HEK293 (cell line): Measurements from ENCODE around the gene YARS1.

Experiments used
- SALL2 ChIP-seq: fragments of 450-650 bp; formaldehyde crosslinking; IDR thresholded peaks from 2 replicates; pipeline ENCODE4 v1.5.0; 2017; ENCODE audit warnings: missing biosample characterization, mild to moderate bottlenecking, missing genetic modification characterization, borderline replicate concordance
- SP2 ChIP-seq: fragments of 450-650 bp; formaldehyde crosslinking; IDR thresholded peaks from 2 replicates; pipeline ENCODE4 v1.5.1; 2016; ENCODE audit warnings: missing biosample characterization, missing genetic modification characterization
- ZNF23 ChIP-seq: fragments of 450-650 bp; formaldehyde crosslinking; IDR thresholded peaks from 2 replicates; pipeline ENCODE4 v1.5.1; 2016; ENCODE audit warnings: missing biosample characterization, missing genetic modification characterization, borderline replicate concordance
- ZNF266 ChIP-seq: fragments of 450-650 bp; formaldehyde crosslinking; IDR thresholded peaks from 2 replicates; pipeline ENCODE4 v1.5.1; 2016; ENCODE audit warnings: missing biosample characterization, missing genetic modification characterization, low read depth
- ZNF394 ChIP-seq: fragments of 450-650 bp; formaldehyde crosslinking; IDR thresholded peaks from 2 replicates; pipeline ENCODE4 v1.5.1; 2016; ENCODE audit warnings: missing biosample characterization, missing genetic modification characterization, mild to moderate bottlenecking, moderate library complexity, borderline replicate concordance
- ZNF404 ChIP-seq: fragments of 450-650 bp; formaldehyde crosslinking; IDR thresholded peaks from 2 replicates; pipeline ENCODE4 v1.5.1; 2017; ENCODE audit warnings: missing biosample characterization, missing genetic modification characterization
- ZNF629 ChIP-seq: fragments of 450-650 bp; formaldehyde crosslinking; IDR thresholded peaks from 2 replicates; pipeline ENCODE4 v1.5.1; 2017; ENCODE audit warnings: missing biosample characterization, missing genetic modification characterization
- ZNF777 ChIP-seq: fragments of 450-650 bp; formaldehyde crosslinking; IDR thresholded peaks from 2 replicates; pipeline ENCODE4 v1.5.1; 2017; ENCODE audit warnings: missing biosample characterization, missing genetic modification characterization, borderline replicate concordance
- TF ChIP-seq, protein P1 (sequence below): fragments of 450-650 bp; formaldehyde crosslinking; IDR thresholded peaks from 2 replicates; pipeline ENCODE4 v1.5.1; 2017; ENCODE audit warnings: missing biosample characterization, missing genetic modification characterization
- TF ChIP-seq, protein P2 (sequence below): fragments of 450-650 bp; formaldehyde crosslinking; IDR thresholded peaks from 2 replicates; pipeline ENCODE4 v1.5.1; 2016; ENCODE audit warnings: missing biosample characterization, missing genetic modification characterization
- TF ChIP-seq, protein P3 (sequence below): fragments of 450-650 bp; formaldehyde crosslinking; IDR thresholded peaks from 2 replicates; pipeline ENCODE4 v1.5.1; 2017; ENCODE audit warnings: missing biosample characterization, missing genetic modification characterization
- TF ChIP-seq, protein P4 (sequence below): fragments of 450-650 bp; formaldehyde crosslinking; IDR thresholded peaks from 2 replicates; pipeline ENCODE4 v1.5.1; 2016; ENCODE audit warnings: missing biosample characterization, missing genetic modification characterization
- TF ChIP-seq, protein P5 (sequence below): fragments of 450-650 bp; formaldehyde crosslinking; IDR thresholded peaks from 2 replicates; pipeline ENCODE4 v1.5.1; 2016; ENCODE audit warnings: missing biosample characterization, missing genetic modification characterization
- TF ChIP-seq, protein P6 (sequence below): fragments of 450-650 bp; formaldehyde crosslinking; IDR thresholded peaks from 2 replicates; pipeline ENCODE4 v1.5.1; 2016; ENCODE audit warnings: missing biosample characterization, missing genetic modification characterization, low read depth

DNA sequence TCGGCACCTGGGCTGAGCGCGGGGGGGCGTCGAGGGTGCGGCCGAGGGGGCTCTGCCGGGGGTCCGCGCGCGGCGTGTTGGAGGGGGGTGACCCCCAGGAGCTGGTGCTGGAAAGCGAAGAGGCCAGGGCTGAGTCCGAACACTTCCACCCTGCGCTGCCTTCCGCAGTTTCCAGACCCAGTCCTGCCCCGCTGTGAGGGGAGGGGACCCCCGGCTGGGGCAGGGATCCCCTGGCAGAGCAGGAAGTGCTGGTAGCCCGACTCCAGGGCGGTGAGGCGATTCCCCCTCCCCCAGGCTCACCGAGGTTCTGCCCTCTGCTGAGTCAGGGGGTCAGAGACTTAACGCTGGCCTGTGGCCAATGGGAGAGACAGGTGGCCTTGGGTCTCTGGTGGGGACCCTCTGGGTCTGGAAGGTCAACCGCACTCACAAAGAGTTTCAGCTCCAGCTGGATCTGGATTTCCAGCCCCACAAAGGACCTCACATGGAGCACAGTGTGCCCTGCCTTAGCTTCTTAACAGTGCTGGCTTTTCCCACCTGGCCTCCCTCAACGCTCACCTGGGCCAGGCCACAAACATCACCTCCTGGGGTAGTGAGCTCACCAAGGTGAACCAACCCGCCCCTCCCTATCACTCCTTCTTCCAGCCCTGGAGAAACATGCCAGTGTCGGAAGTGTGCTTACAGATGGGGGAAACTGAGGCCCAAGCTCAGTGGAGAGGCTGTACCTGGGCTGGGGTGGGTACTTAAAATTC lies 74.8 kb downstream of the YARS1 start:
- TF ChIP-seq, protein P1, sequence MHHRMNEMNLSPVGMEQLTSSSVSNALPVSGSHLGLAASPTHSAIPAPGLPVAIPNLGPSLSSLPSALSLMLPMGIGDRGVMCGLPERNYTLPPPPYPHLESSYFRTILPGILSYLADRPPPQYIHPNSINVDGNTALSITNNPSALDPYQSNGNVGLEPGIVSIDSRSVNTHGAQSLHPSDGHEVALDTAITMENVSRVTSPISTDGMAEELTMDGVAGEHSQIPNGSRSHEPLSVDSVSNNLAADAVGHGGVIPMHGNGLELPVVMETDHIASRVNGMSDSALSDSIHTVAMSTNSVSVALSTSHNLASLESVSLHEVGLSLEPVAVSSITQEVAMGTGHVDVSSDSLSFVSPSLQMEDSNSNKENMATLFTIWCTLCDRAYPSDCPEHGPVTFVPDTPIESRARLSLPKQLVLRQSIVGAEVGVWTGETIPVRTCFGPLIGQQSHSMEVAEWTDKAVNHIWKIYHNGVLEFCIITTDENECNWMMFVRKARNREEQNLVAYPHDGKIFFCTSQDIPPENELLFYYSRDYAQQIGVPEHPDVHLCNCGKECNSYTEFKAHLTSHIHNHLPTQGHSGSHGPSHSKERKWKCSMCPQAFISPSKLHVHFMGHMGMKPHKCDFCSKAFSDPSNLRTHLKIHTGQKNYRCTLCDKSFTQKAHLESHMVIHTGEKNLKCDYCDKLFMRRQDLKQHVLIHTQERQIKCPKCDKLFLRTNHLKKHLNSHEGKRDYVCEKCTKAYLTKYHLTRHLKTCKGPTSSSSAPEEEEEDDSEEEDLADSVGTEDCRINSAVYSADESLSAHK (tag by site-specific recombination) = no peak
- TF ChIP-seq SP2 (tag by site-specific recombination) (peak; percentile 12; the same call in 1 of the 2 replicates), SALL2 (no peak), ZNF23 (tag by site-specific recombination) (no peak), ZNF404 (no peak), ZNF394 (tag by site-specific recombination) (no peak), ZNF266 (tag by site-specific recombination) (no peak), ZNF777 (tag by site-specific recombination) (no peak), ZNF629 (tag by site-specific recombination) (no peak)
- TF ChIP-seq, protein P2, sequence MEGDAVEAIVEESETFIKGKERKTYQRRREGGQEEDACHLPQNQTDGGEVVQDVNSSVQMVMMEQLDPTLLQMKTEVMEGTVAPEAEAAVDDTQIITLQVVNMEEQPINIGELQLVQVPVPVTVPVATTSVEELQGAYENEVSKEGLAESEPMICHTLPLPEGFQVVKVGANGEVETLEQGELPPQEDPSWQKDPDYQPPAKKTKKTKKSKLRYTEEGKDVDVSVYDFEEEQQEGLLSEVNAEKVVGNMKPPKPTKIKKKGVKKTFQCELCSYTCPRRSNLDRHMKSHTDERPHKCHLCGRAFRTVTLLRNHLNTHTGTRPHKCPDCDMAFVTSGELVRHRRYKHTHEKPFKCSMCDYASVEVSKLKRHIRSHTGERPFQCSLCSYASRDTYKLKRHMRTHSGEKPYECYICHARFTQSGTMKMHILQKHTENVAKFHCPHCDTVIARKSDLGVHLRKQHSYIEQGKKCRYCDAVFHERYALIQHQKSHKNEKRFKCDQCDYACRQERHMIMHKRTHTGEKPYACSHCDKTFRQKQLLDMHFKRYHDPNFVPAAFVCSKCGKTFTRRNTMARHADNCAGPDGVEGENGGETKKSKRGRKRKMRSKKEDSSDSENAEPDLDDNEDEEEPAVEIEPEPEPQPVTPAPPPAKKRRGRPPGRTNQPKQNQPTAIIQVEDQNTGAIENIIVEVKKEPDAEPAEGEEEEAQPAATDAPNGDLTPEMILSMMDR (tag by site-specific recombination) = no peak
- TF ChIP-seq, protein P3, sequence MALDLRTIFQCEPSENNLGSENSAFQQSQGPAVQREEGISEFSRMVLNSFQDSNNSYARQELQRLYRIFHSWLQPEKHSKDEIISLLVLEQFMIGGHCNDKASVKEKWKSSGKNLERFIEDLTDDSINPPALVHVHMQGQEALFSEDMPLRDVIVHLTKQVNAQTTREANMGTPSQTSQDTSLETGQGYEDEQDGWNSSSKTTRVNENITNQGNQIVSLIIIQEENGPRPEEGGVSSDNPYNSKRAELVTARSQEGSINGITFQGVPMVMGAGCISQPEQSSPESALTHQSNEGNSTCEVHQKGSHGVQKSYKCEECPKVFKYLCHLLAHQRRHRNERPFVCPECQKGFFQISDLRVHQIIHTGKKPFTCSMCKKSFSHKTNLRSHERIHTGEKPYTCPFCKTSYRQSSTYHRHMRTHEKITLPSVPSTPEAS (tag by site-specific recombination) = no peak
- TF ChIP-seq, protein P4, sequence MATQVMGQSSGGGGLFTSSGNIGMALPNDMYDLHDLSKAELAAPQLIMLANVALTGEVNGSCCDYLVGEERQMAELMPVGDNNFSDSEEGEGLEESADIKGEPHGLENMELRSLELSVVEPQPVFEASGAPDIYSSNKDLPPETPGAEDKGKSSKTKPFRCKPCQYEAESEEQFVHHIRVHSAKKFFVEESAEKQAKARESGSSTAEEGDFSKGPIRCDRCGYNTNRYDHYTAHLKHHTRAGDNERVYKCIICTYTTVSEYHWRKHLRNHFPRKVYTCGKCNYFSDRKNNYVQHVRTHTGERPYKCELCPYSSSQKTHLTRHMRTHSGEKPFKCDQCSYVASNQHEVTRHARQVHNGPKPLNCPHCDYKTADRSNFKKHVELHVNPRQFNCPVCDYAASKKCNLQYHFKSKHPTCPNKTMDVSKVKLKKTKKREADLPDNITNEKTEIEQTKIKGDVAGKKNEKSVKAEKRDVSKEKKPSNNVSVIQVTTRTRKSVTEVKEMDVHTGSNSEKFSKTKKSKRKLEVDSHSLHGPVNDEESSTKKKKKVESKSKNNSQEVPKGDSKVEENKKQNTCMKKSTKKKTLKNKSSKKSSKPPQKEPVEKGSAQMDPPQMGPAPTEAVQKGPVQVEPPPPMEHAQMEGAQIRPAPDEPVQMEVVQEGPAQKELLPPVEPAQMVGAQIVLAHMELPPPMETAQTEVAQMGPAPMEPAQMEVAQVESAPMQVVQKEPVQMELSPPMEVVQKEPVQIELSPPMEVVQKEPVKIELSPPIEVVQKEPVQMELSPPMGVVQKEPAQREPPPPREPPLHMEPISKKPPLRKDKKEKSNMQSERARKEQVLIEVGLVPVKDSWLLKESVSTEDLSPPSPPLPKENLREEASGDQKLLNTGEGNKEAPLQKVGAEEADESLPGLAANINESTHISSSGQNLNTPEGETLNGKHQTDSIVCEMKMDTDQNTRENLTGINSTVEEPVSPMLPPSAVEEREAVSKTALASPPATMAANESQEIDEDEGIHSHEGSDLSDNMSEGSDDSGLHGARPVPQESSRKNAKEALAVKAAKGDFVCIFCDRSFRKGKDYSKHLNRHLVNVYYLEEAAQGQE = no peak
- TF ChIP-seq, protein P5, sequence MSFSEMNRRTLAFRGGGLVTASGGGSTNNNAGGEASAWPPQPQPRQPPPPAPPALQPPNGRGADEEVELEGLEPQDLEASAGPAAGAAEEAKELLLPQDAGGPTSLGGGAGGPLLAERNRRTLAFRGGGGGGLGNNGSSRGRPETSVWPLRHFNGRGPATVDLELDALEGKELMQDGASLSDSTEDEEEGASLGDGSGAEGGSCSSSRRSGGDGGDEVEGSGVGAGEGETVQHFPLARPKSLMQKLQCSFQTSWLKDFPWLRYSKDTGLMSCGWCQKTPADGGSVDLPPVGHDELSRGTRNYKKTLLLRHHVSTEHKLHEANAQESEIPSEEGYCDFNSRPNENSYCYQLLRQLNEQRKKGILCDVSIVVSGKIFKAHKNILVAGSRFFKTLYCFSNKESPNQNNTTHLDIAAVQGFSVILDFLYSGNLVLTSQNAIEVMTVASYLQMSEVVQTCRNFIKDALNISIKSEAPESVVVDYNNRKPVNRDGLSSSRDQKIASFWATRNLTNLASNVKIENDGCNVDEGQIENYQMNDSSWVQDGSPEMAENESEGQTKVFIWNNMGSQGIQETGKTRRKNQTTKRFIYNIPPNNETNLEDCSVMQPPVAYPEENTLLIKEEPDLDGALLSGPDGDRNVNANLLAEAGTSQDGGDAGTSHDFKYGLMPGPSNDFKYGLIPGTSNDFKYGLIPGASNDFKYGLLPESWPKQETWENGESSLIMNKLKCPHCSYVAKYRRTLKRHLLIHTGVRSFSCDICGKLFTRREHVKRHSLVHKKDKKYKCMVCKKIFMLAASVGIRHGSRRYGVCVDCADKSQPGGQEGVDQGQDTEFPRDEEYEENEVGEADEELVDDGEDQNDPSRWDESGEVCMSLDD (tag by site-specific recombination) = peak; percentile 34; the same call in 1 of the 2 replicates
- TF ChIP-seq, protein P6, sequence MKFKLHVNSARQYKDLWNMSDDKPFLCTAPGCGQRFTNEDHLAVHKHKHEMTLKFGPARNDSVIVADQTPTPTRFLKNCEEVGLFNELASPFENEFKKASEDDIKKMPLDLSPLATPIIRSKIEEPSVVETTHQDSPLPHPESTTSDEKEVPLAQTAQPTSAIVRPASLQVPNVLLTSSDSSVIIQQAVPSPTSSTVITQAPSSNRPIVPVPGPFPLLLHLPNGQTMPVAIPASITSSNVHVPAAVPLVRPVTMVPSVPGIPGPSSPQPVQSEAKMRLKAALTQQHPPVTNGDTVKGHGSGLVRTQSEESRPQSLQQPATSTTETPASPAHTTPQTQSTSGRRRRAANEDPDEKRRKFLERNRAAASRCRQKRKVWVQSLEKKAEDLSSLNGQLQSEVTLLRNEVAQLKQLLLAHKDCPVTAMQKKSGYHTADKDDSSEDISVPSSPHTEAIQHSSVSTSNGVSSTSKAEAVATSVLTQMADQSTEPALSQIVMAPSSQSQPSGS (tag by site-specific recombination) = no peak
